T-helper 2 cell treated with Interferon-gamma antibody and Interleukin-4, amounts not matched to agents 5 μg/mL and 100 μg/mL, for 36 hours (primary cell): ENCODE data around the gene RPS14.

Source experiments
- DNase-seq: peaks from one replicate; pipeline ENCODE4 v3.0.0; 2021; ENCODE audit warnings: low spot score
- H3K27ac Mint-ChIP-seq: one replicate; pipeline ENCODE4 v1.8.0; 2021; ENCODE audit warnings: mild to moderate bottlenecking, mixed read lengths
- H3K27me3 Mint-ChIP-seq: one replicate; pipeline ENCODE4 v1.8.0; 2021; ENCODE audit warnings: low read depth, mixed read lengths
- H3K36me3 Mint-ChIP-seq: one replicate; pipeline ENCODE4 v1.8.0; 2021; ENCODE audit warnings: low read depth, mixed read lengths
- H3K4me1 Mint-ChIP-seq: one replicate; pipeline ENCODE4 v1.8.0; 2021; ENCODE audit warnings: low read depth, mixed read lengths
- H3K4me3 Mint-ChIP-seq: one replicate; pipeline ENCODE4 v1.8.0; 2022; ENCODE audit warnings: mild to moderate bottlenecking, moderate library complexity, mixed read lengths
- H3K9me3 Mint-ChIP-seq: one replicate; pipeline ENCODE4 v1.8.0; 2021; ENCODE audit warnings: mixed read lengths

RPS14 gene

GRCh38 chr5:150399524-150400211 is 49.9 kb downstream of the RPS14 start:
- Mint-ChIP-seq H3K4me1 (peaks cover 4% of the 10 kb centered on the region), H3K9me3 (no peaks in the 10 kb centered on the region), H3K36me3 (peaks cover 56% of the 10 kb centered on the region), H3K27ac (no peak overlapping the region), H3K27me3 (no peaks in the 10 kb centered on the region), H3K4me3 (no peak overlapping the region)
- no peak for DNase-seq

- DNase-seq = no peak
- Mint-ChIP-seq H3K9me3 (no peaks in the 10 kb centered on the region), H3K27me3 (no peaks in the 10 kb centered on the region), H3K27ac (no peak overlapping the region), H3K36me3 (peaks cover 56% of the 10 kb centered on the region), H3K4me1 (peaks cover 4% of the 10 kb centered on the region), H3K4me3 (no peak overlapping the region)
These were observed 50.6 kb downstream of the RPS14 start for GRCh38 chr5:150398722-150399523.

GRCh38 chr5:150397782-150398721 is 51.5 kb downstream of the RPS14 start:
- Mint-ChIP-seq H3K9me3 (no peaks in the 10 kb centered on the region), H3K27me3 (no peaks in the 10 kb centered on the region), H3K27ac (no peak overlapping the region), H3K4me3 (no peak overlapping the region), H3K4me1 (peaks cover 4% of the 10 kb centered on the region), H3K36me3 (peaks cover 61% of the 10 kb centered on the region)
- DNase-seq = no peak

GRCh38 chr5:150397146-150397781 is 52.3 kb downstream of the RPS14 start:
- Mint-ChIP-seq H3K27me3 (no peaks in the 10 kb centered on the region), H3K4me3 (no peak overlapping the region), H3K9me3 (no peaks in the 10 kb centered on the region), H3K36me3 (peaks cover 57% of the 10 kb centered on the region), H3K27ac (no peak overlapping the region), H3K4me1 (peaks cover 4% of the 10 kb centered on the region)
- DNase-seq = no peak

GRCh38 chr5:150396267-150396666 is 53.3 kb downstream of the RPS14 start:
- no peak overlapping the region for H3K27ac Mint-ChIP-seq
- DNase-seq = no peak
- no peaks in the 10 kb centered on the region for H3K9me3 Mint-ChIP-seq
- no peaks in the 10 kb centered on the region for H3K27me3 Mint-ChIP-seq
- peaks cover 3% of the 10 kb centered on the region for H3K4me1 Mint-ChIP-seq
- peaks cover 54% of the 10 kb centered on the region for H3K36me3 Mint-ChIP-seq
- no peak overlapping the region for H3K4me3 Mint-ChIP-seq

- H3K27me3 Mint-ChIP-seq = no peaks in the 10 kb centered on the region
- H3K36me3 Mint-ChIP-seq = peaks cover 51% of the 10 kb centered on the region
- no peaks in the 10 kb centered on the region for H3K9me3 Mint-ChIP-seq
- H3K4me1 Mint-ChIP-seq = no peaks in the 10 kb centered on the region
- no peak for DNase-seq
- H3K4me3 Mint-ChIP-seq = no peak overlapping the region
- H3K27ac Mint-ChIP-seq = no peak overlapping the region
These were observed 53.9 kb downstream of the RPS14 start for GRCh38 chr5:150395688-150395975.

- H3K36me3 Mint-ChIP-seq = peaks cover 48% of the 10 kb centered on the region
- no peaks in the 10 kb centered on the region for H3K4me1 Mint-ChIP-seq
- H3K27ac Mint-ChIP-seq = no peak overlapping the region
- no peaks in the 10 kb centered on the region for H3K9me3 Mint-ChIP-seq
- H3K4me3 Mint-ChIP-seq = no peak overlapping the region
- DNase-seq = no peak
- no peaks in the 10 kb centered on the region for H3K27me3 Mint-ChIP-seq
These were observed 54.4 kb downstream of the RPS14 start for GRCh38 chr5:150394912-150395687.

- Mint-ChIP-seq H3K4me1 (no peaks in the 10 kb centered on the region), H3K9me3 (no peaks in the 10 kb centered on the region), H3K27me3 (no peaks in the 10 kb centered on the region), H3K36me3 (peaks cover 41% of the 10 kb centered on the region), H3K27ac (no peak overlapping the region), H3K4me3 (no peak overlapping the region)
- DNase-seq = no peak
These were observed 55.4 kb downstream of the RPS14 start for GRCh38 chr5:150394131-150394530.

- peaks cover 37% of the 10 kb centered on the region for H3K36me3 Mint-ChIP-seq
- peak overlapping the region; percentile 38 for H3K27ac Mint-ChIP-seq
These were observed 56.4 kb downstream of the RPS14 start for GRCh38 chr5:150393096-150393645.

GRCh38 chr5:150392680-150393079 is 56.9 kb downstream of the RPS14 start:
- DNase-seq = no peak
- no peaks in the 10 kb centered on the region for H3K4me1 Mint-ChIP-seq
- H3K27me3 Mint-ChIP-seq = no peaks in the 10 kb centered on the region
- H3K27ac Mint-ChIP-seq = no peak overlapping the region
- H3K4me3 Mint-ChIP-seq = no peak overlapping the region
- peaks cover 34% of the 10 kb centered on the region for H3K36me3 Mint-ChIP-seq
- no peaks in the 10 kb centered on the region for H3K9me3 Mint-ChIP-seq

More at GRCh38 chr5:150393096-150393645, 56.4 kb downstream of the RPS14 start:
- no peak overlapping the region for H3K4me3 Mint-ChIP-seq
- no peak for DNase-seq
- H3K4me1 Mint-ChIP-seq = no peaks in the 10 kb centered on the region
- H3K9me3 Mint-ChIP-seq = no peaks in the 10 kb centered on the region
- no peaks in the 10 kb centered on the region for H3K27me3 Mint-ChIP-seq
